Vagina (tissue), 2 donors: ENCODE data around the gene RPTOR. TPM values are rescaled to one million over a fixed set of nuclear protein-coding genes. Genes with fewer than 3 reads are reported as not detected.
"Not testable (repeated sequence)": the region's sequence is repeated elsewhere in the genome, so short reads cannot be mapped to it uniquely, and the experiment has no call there.

Experiments used
- DNase-seq, 2 donors: peaks; one replicate each; pipeline ENCODE4 v3.0.0-alpha.2; 2017; ENCODE audit errors: extremely low spot score in 2 of 2
- H3K27ac ChIP-seq: fragments of 200-600 bp; sonication (generic); one replicate; pipeline ENCODE4 v1.5.1; 2019
- H3K27me3 ChIP-seq: fragments of 200-600 bp; sonication (generic); one replicate; pipeline ENCODE4 v1.5.1; 2019
- H3K36me3 ChIP-seq, 2 donors: fragments of 200-600 bp; sonication (generic); one replicate each; pipeline ENCODE4 v1.5.1; 2017 to 2019
- H3K4me1 ChIP-seq: fragments of 200-600 bp; sonication (generic); one replicate; pipeline ENCODE4 v1.5.1; 2019
- H3K4me3 ChIP-seq, 2 donors: fragments of 200-600 bp; sonication (generic); 1 replicate in 1 of 2; 2 replicates in 1 of 2; pipeline ENCODE4 v1.5.1; 2016 to 2019
- H3K9me3 ChIP-seq: fragments of 200-600 bp; sonication (generic); one replicate; pipeline ENCODE4 v1.5.1; 2019
- CTCF ChIP-seq, 3 experiments: fragments of 450-650 bp in 2 of 3; fragments of 200-600 bp in 1 of 3; sonication (generic) in 1 of 3; IDR thresholded peaks; one replicate each; pipeline ENCODE4 v1.5.1; 2017 to 2019; ENCODE audit warnings: antibody characterized with exemption in 3 of 3, mild to moderate bottlenecking in 2 of 3, moderate library complexity in 2 of 3
- POLR2A ChIP-seq, 2 donors: fragments of 450-650 bp; IDR thresholded peaks; one replicate each; pipeline ENCODE4 v1.6.1; 2017; ENCODE audit warnings: antibody characterized with exemption in 2 of 2, mild to moderate bottlenecking in 2 of 2, moderate library complexity in 2 of 2
- POLR2AphosphoS5 ChIP-seq, 2 donors: sonication (generic); formaldehyde crosslinking; IDR thresholded peaks; one replicate each; pipeline ENCODE4 v1.9.0; 2017; ENCODE audit warnings: antibody characterized with exemption in 2 of 2, mild to moderate bottlenecking in 2 of 2, low read depth in 1 of 2; ENCODE audit not compliant: insufficient read depth in 1 of 2
- intact Hi-C: fragments of 100-400 bp; cut with DNase I; formaldehyde crosslinking; loops from one replicate; pipeline ENCODE4 v1.15.1; 2023
- total RNA-seq: library from RNA; depleted of rRNA; stranded (reverse); fragments of >200 nt; gene quantifications from one replicate; pipeline ENCODE4 v1.2.3, GENCODE V29; 2016

Gene RPTOR
- total RNA-seq, 1 donor from 2014 or later = 38.3 TPM

- peak overlapping the region; percentile 82 for H3K27ac ChIP-seq
Observed at GRCh38 chr17:80795090-80795580, 250.5 kb downstream of the RPTOR start.

GRCh38 chr17:80795754-80796153 lies 251.1 kb downstream of the RPTOR start:
- no peaks in the 10 kb centered on the region for H3K36me3 ChIP-seq
- H3K4me3 ChIP-seq = no peak overlapping the region
- no peaks in the 10 kb centered on the region for H3K27me3 ChIP-seq
- peak overlapping the region; percentile 15 for H3K27ac ChIP-seq
- intact Hi-C loops = no loop called here
- H3K9me3 ChIP-seq = no peaks in the 10 kb centered on the region
- TF ChIP-seq POLR2A (IDR thresholded peaks at IDR 0.05) (no peak), POLR2AphosphoS5 (IDR thresholded peaks at IDR 0.05; ENCODE audit: insufficient read depth in 1 of 2, low read depth in 1 of 2) (no peak), CTCF (IDR thresholded peaks at IDR 0.05) (no peak)
- DNase-seq = peak in 1 of 2 donors; percentile 65
- peaks cover 32% of the 10 kb centered on the region for H3K4me1 ChIP-seq

More at GRCh38 chr17:80795090-80795580, 250.5 kb downstream of the RPTOR start:
- peak in 1 of 2 donors; percentile 69 for DNase-seq
- intact Hi-C loops = no loop called here
- Histone ChIP-seq H3K9me3 (no peaks in the 10 kb centered on the region), H3K4me3 (no peak overlapping the region), H3K36me3 (no peaks in the 10 kb centered on the region), H3K27me3 (no peaks in the 10 kb centered on the region), H3K4me1 (peaks cover 38% of the 10 kb centered on the region)
- no peak for TF ChIP-seq POLR2A (IDR thresholded peaks at IDR 0.05)
- no peak for TF ChIP-seq CTCF (IDR thresholded peaks at IDR 0.05)
- TF ChIP-seq POLR2AphosphoS5 (IDR thresholded peaks at IDR 0.05; ENCODE audit: insufficient read depth in 1 of 2, low read depth in 1 of 2) = no peak

- no peaks in the 10 kb centered on the region for H3K36me3 ChIP-seq
- peaks cover 25% of the 10 kb centered on the region for H3K4me1 ChIP-seq
- H3K27ac ChIP-seq = no peak overlapping the region
- no peak for DNase-seq
- H3K4me3 ChIP-seq = no peak overlapping the region
- TF ChIP-seq CTCF (IDR thresholded peaks at IDR 0.05) = no peak
- no peak for TF ChIP-seq POLR2A (IDR thresholded peaks at IDR 0.05)
- no peak for TF ChIP-seq POLR2AphosphoS5 (IDR thresholded peaks at IDR 0.05; ENCODE audit: insufficient read depth in 1 of 2, low read depth in 1 of 2)
- no peaks in the 10 kb centered on the region for H3K27me3 ChIP-seq
- H3K9me3 ChIP-seq = no peaks in the 10 kb centered on the region
- intact Hi-C loops = no loop called here
Observed at GRCh38 chr17:80796430-80796861, 251.8 kb downstream of the RPTOR start.

- H3K27ac ChIP-seq, H3K36me3 ChIP-seq, intact Hi-C loops, H3K27me3 ChIP-seq, H3K9me3 ChIP-seq, H3K4me3 ChIP-seq, DNase-seq: not testable (repeated sequence)
- H3K4me1 ChIP-seq = peaks cover 17% of the 10 kb centered on the region
Observed at GRCh38 chr17:80797222-80797621, 252.6 kb downstream of the RPTOR start.

- intact Hi-C loops = no loop called here
- peak in 1 of 2 donors; percentile 71 for DNase-seq
- Histone ChIP-seq H3K27me3 (no peaks in the 10 kb centered on the region), H3K27ac (no peak overlapping the region), H3K36me3 (no peaks in the 10 kb centered on the region), H3K4me1 (peaks cover 10% of the 10 kb centered on the region), H3K4me3 (no peak overlapping the region), H3K9me3 (no peaks in the 10 kb centered on the region)
- TF ChIP-seq CTCF (IDR thresholded peaks at IDR 0.05) = no peak
- TF ChIP-seq POLR2A (IDR thresholded peaks at IDR 0.05) = no peak
- TF ChIP-seq POLR2AphosphoS5 (IDR thresholded peaks at IDR 0.05; ENCODE audit: insufficient read depth in 1 of 2, low read depth in 1 of 2) = no peak
Observed at GRCh38 chr17:80797741-80798594, 253.3 kb downstream of the RPTOR start.
